Forelimb muscle (tissue), 1 donor: ENCODE results near the gene HDAC9. TPM values are rescaled to one million over a fixed set of nuclear protein-coding genes. Genes with fewer than 3 reads are reported as not detected.

Experiments
- DNase-seq: peaks from one replicate; pipeline ENCODE4 v3.0.0-alpha.2; 2013; ENCODE audit warnings: low read depth
- polyA plus RNA-seq: library from polyadenylated mRNA; unstranded; fragments of 120-200 nt; gene quantifications from one replicate; pipeline ENCODE4 v1.2.1, GENCODE V29; 2013; ENCODE audit not compliant: insufficient read length

HDAC9 gene
- polyA plus RNA-seq, 1 donor = 18.6 TPM

- DNase-seq = no peak
Measured at GRCh38 chr7:18494821-18495408, 634 bp upstream of the HDAC9 start.

GRCh38 chr7:18496341-18496700 lies 772 bp downstream of the HDAC9 start:
- no peak for DNase-seq

GRCh38 chr7:18497082-18497481 lies 1.5 kb downstream of the HDAC9 start:
- no peak for DNase-seq

GRCh38 chr7:18497800-18498199 lies 2.3 kb downstream of the HDAC9 start:
- no peak for DNase-seq

GRCh38 chr7:18498341-18498740 lies 2.8 kb downstream of the HDAC9 start:
- no peak for DNase-seq

- no peak for DNase-seq
Measured at GRCh38 chr7:18499407-18500177, 4.0 kb downstream of the HDAC9 start.

- DNase-seq = no peak
Measured at GRCh38 chr7:18503126-18503866, 7.7 kb downstream of the HDAC9 start.

- no peak for DNase-seq
Measured at GRCh38 chr7:18504965-18505364, 9.4 kb downstream of the HDAC9 start.

GRCh38 chr7:18505870-18506460 lies 10.4 kb downstream of the HDAC9 start:
- no peak for DNase-seq

GRCh38 chr7:18508443-18509427 lies 13.2 kb downstream of the HDAC9 start:
- DNase-seq = no peak

GRCh38 chr7:18509481-18509880 lies 13.9 kb downstream of the HDAC9 start:
- DNase-seq = no peak

GRCh38 chr7:18511351-18512140 lies 16.0 kb downstream of the HDAC9 start:
- DNase-seq = no peak

GRCh38 chr7:18513343-18513742 lies 17.8 kb downstream of the HDAC9 start:
- DNase-seq = no peak

GRCh38 chr7:18515067-18515466 lies 19.5 kb downstream of the HDAC9 start:
- no peak for DNase-seq

- no peak for DNase-seq
Measured at GRCh38 chr7:18517646-18518045, 22.1 kb downstream of the HDAC9 start.

GRCh38 chr7:18518555-18518954 lies 23.0 kb downstream of the HDAC9 start:
- DNase-seq = no peak

GRCh38 chr7:18520450-18521235 lies 25.1 kb downstream of the HDAC9 start:
- DNase-seq = no peak

- no peak for DNase-seq
Measured at GRCh38 chr7:18521236-18521589, 25.7 kb downstream of the HDAC9 start.

- DNase-seq = no peak
Measured at GRCh38 chr7:18521945-18522566, 26.5 kb downstream of the HDAC9 start.
